Endodermal cell (in vitro differentiated cells): ENCODE data around the gene SPOCK1. TPM values are rescaled to one million over a fixed set of nuclear protein-coding genes. Genes with fewer than 3 reads are reported as not detected.
A peak's percentile ranks its signal among the peaks of the same experiment; 100 is the strongest.

Source experiments
- DNase-seq: peaks from one replicate; pipeline ENCODE4 v3.0.0-alpha.2; 2017
- H3K27ac ChIP-seq: 2 replicates; pipeline ENCODE4 v1.5.1; 2013; ENCODE audit warnings: mild to moderate bottlenecking, low read depth, low read length, moderate library complexity
- H3K27me3 ChIP-seq: 2 replicates; pipeline ENCODE4 v1.6.1; 2013; ENCODE audit warnings: mild to moderate bottlenecking, low read length, moderate library complexity; ENCODE audit not compliant: insufficient read depth, control insufficient read depth, poor library complexity, severe bottlenecking
- H3K36me3 ChIP-seq: 2 replicates; pipeline ENCODE4 v1.7.0; 2013; ENCODE audit warnings: mild to moderate bottlenecking, low read length, moderate library complexity; ENCODE audit not compliant: control insufficient read depth, insufficient read depth
- H3K4me1 ChIP-seq: one replicate; pipeline ENCODE4 v1.7.0; 2013; ENCODE audit warnings: low read length; ENCODE audit not compliant: control insufficient read depth, insufficient read depth
- H3K4me3 ChIP-seq: 2 replicates; pipeline ENCODE4 v1.5.1; 2013; ENCODE audit warnings: mild to moderate bottlenecking, low read length, moderate library complexity
- H3K9ac ChIP-seq: 2 replicates; pipeline ENCODE4 v1.6.1; 2013; ENCODE audit warnings: mild to moderate bottlenecking, low read length, moderate library complexity; ENCODE audit not compliant: poor library complexity, severe bottlenecking; ENCODE audit errors: extremely low read depth
- H3K9me3 ChIP-seq: 2 replicates; pipeline ENCODE4 v1.6.1; 2013; ENCODE audit warnings: mild to moderate bottlenecking, low read length, moderate library complexity; ENCODE audit not compliant: control insufficient read depth
- H3K27ac Mint-ChIP-seq: 2 replicates; pipeline ENCODE4 v1.8.0; 2020; ENCODE audit warnings: mixed read lengths
- H3K27me3 Mint-ChIP-seq: 2 replicates; pipeline ENCODE4 v1.8.0; 2021; ENCODE audit warnings: mild to moderate bottlenecking, mixed read lengths; ENCODE audit not compliant: insufficient read depth
- H3K36me3 Mint-ChIP-seq: 2 replicates; pipeline ENCODE4 v1.8.0; 2020; ENCODE audit warnings: low read depth, mixed read lengths
- H3K4me1 Mint-ChIP-seq: 2 replicates; pipeline ENCODE4 v1.8.0; 2020; ENCODE audit warnings: mixed read lengths
- H3K4me3 Mint-ChIP-seq: 2 replicates; pipeline ENCODE4 v1.8.0; 2020; ENCODE audit warnings: mild to moderate bottlenecking, moderate library complexity, mixed read lengths
- H3K9me3 Mint-ChIP-seq: 2 replicates; pipeline ENCODE4 v1.8.0; 2020; ENCODE audit warnings: mild to moderate bottlenecking, mixed read lengths
- CTCF ChIP-seq: fragments of 200-600 bp; sonication (generic); conservative IDR thresholded peaks from 2 replicates; pipeline ENCODE4 v1.5.0; 2021; ENCODE audit warnings: antibody characterized with exemption, mild to moderate bottlenecking
- WGBS, 2 experiments: methylation state at CpG; one replicate each; pipeline versions ENCODE4 v1.1.5 to v1.1.7; 2013; ENCODE audit warnings: missing lambda C conversion rate in 2 of 2, mixed read lengths in 1 of 2; ENCODE audit not compliant: insufficient coverage in 1 of 2, insufficient read length in 1 of 2; 5-methylcytosine and 5-hydroxymethylcytosine counted together
- total RNA-seq, 2 donors: library from RNA; stranded (reverse); fragmentation: NEBNext Ultra II Directional in 1 of 2; extraction: Animal tissue kit (Norgen Biotek cat#: 25700) in 1 of 2; gene quantifications; 2 replicates in 1 of 2; 3 replicates in 1 of 2; pipeline ENCODE4 v1.2.1, GENCODE V29; 2021

SPOCK1 gene
- total RNA-seq, 2 donors from 2014 or later: 25.8 to 39.8 TPM

- Mint-ChIP-seq H3K36me3 (no peaks in the 10 kb centered on the region), H3K27me3 (no peaks in the 10 kb centered on the region), H3K4me1 (peaks cover 44% of the 10 kb centered on the region), H3K9me3 (no peaks in the 10 kb centered on the region), H3K4me3 (no peak overlapping the region), H3K27ac (no peak overlapping the region)
- no peak for TF ChIP-seq CTCF
- Histone ChIP-seq H3K9me3 (no peaks in the 10 kb centered on the region), H3K4me3 (no peak overlapping the region), H3K27ac (no peak overlapping the region), H3K27me3 (no peaks in the 10 kb centered on the region), H3K9ac (no peak overlapping the region), H3K4me1 (peaks cover 6% of the 10 kb centered on the region), H3K36me3 (no peaks in the 10 kb centered on the region)
- 95 to 96% methylated on average over 4 to 6 of the region's 6 CpGs for WGBS, 2 experiments
- DNase-seq: no peak
Observed at GRCh38 chr5:137088175-137088574, 411.0 kb downstream of the SPOCK1 start.

GRCh38 chr5:137086342-137086741 lies 412.8 kb downstream of the SPOCK1 start:
- Histone ChIP-seq H3K4me3 (no peak overlapping the region), H3K9ac (no peak overlapping the region), H3K9me3 (no peaks in the 10 kb centered on the region), H3K4me1 (peaks cover 6% of the 10 kb centered on the region), H3K27ac (no peak overlapping the region), H3K36me3 (no peaks in the 10 kb centered on the region), H3K27me3 (no peaks in the 10 kb centered on the region)
- Mint-ChIP-seq H3K4me1 (peaks cover 39% of the 10 kb centered on the region), H3K9me3 (no peaks in the 10 kb centered on the region), H3K27me3 (no peaks in the 10 kb centered on the region), H3K27ac (no peak overlapping the region), H3K36me3 (no peaks in the 10 kb centered on the region), H3K4me3 (no peak overlapping the region)
- 90 to 100% methylated on average over 2 to 5 of the region's 5 CpGs for WGBS, 2 experiments
- no peak for DNase-seq
- TF ChIP-seq CTCF: peak; percentile 58

GRCh38 chr5:137085206-137085605 lies 413.9 kb downstream of the SPOCK1 start:
- H3K27me3 Mint-ChIP-seq: no peaks in the 10 kb centered on the region
- Histone ChIP-seq H3K4me3 (no peak overlapping the region), H3K27me3 (no peaks in the 10 kb centered on the region), H3K9ac (no peak overlapping the region), H3K9me3 (no peaks in the 10 kb centered on the region), H3K4me1 (peaks cover 15% of the 10 kb centered on the region), H3K27ac (no peak overlapping the region), H3K36me3 (no peaks in the 10 kb centered on the region)
- DNase-seq: no peak
- 96 to 100% methylated on average over 3 to 4 of the region's 4 CpGs for WGBS, 2 experiments
- H3K36me3 Mint-ChIP-seq: no peaks in the 10 kb centered on the region
- no peak overlapping the region for H3K27ac Mint-ChIP-seq
- no peak overlapping the region for H3K4me3 Mint-ChIP-seq
- peaks cover 40% of the 10 kb centered on the region for H3K4me1 Mint-ChIP-seq
- no peaks in the 10 kb centered on the region for H3K9me3 Mint-ChIP-seq
- TF ChIP-seq CTCF: no peak
